Measurements from ENCODE around the gene NUDT8. TPM values are rescaled to one million over a fixed set of nuclear protein-coding genes. Genes with fewer than 3 reads are reported as not detected.

The NUDT8 gene
- total RNA-seq, 6 experiments from 2014 or later, result 12.7 to 31.4 (median 18.3) TPM

GRCh38 chr11:67633758-67634365, 4.1 kb upstream of the NUDT8 start:
- Histone ChIP-seq H3K36me3 (no peaks in the 10 kb centered on the region), H3K9me3 (no peaks in the 10 kb centered on the region), H3K4me3 (no peak overlapping the region), H3K4me1 (peaks cover 0 to 27% (median 13%) of the 10 kb centered on the region in 4 donors), H3K27ac (no peak overlapping the region), H3K27me3 (no peaks in the 10 kb centered on the region)
- peak in 2 of 3 donors; percentile 28 to 57 for DNase-seq
- no peak for TF ChIP-seq CTCF (IDR thresholded peaks at IDR 0.05)
- no peak for TF ChIP-seq POLR2A (IDR thresholded peaks at IDR 0.05)
- WGBS (ENCODE audit: insufficient coverage, low coverage, low lambda C conversion rate, missing lambda C conversion rate), result 61% methylated on average over 6 of the region's 22 CpGs
- no peak for ATAC-seq
- intact Hi-C loops (cut with DNase I), result no loop called here

DNA sequence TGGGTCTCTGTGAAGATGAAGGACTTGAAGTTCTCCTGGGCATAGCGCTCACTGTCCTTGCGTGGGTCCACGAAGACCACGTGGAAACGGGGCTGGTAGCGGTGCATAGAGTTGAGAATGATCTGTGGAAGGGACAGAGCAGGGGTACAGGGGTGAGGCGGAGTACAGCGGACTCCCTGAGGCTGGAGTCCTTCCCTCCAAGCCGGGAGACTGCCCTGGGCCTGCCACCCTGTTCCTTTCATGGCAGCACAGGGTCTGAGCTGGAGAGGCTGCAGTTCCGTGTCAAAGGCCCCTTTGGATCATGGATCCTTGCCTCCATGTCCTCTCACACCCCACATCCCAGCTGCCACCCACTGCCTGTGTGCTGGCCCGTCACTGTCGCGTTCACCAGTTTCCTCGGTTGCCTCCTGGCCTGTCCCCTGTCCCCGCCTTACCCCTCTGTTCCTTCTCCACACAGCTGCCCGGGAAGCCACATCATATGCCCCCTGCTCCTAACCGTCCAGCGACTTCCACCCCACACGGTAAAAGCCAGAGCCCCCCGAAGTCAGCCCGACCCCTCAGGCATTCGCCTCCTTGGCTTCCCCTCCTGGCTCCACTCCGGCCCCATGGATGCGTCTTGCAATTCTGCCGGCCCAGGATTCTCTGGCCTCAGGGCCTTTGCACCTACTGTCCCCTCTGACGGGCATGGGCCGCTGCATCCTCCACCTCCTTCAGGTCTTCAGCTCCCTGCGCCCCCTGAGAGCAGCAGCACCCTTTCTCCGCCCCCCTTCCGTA, 3.4 kb upstream of the NUDT8 start:
- Histone ChIP-seq H3K9me3 (no peaks in the 10 kb centered on the region), H3K27me3 (no peaks in the 10 kb centered on the region), H3K36me3 (no peaks in the 10 kb centered on the region), H3K4me1 (peaks cover 0 to 31% (median 15%) of the 10 kb centered on the region in 4 donors), H3K4me3 (no peak overlapping the region), H3K27ac (peak overlapping the region in 2 of 3 donors; percentile 69 to 79)
- ATAC-seq (no peak), DNase-seq (peak; percentile 20 to 54 (median 47))
- 81% methylated on average over 14 of the region's 30 CpGs for WGBS (ENCODE audit: insufficient coverage, low coverage, low lambda C conversion rate, missing lambda C conversion rate)
- intact Hi-C loops (cut with DNase I), result no loop called here
- no peak for TF ChIP-seq CTCF (IDR thresholded peaks at IDR 0.05)
- no peak for TF ChIP-seq POLR2A (IDR thresholded peaks at IDR 0.05)

DNA sequence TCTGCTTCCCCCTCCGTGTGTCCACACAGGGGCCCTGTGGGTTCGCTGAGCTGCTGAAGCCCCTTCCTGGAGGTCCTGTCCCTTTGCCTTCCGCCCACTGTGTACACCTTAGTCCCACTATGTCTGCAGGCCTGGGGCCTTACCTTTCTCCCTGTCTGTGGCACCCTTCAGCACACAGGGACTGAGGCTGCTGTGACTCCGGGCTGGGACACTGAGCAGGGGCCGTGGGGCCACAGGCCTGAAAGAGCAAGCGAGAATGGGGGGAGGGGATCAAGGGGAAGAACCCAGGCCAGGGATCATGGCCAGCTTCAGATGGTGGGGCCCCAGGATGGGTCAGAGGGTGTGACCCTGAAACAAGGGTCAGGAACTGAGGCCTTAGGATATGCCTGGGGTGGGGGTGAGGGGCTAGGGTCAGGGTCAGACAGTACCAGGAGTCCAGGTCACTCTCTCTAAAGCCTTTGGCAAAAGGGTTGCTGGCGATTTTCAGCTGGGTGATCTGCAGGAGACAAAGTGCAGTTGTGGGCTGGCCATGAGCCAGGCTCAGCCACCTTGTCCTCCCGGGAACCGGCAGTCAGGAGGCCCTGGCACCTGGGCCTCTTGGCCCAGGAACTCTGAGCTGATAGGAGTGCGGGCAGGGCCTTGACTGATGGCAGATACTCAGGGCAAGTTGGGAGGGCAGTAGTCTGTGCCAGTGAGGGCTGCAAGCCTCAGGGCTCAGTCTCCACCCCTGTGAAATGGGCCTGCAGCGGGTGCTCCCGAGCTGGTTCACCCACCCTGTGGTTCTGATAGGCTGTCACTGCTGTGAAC, 2.6 kb upstream of the NUDT8 start:
- Histone ChIP-seq H3K27me3 (no peaks in the 10 kb centered on the region), H3K36me3 (no peaks in the 10 kb centered on the region), H3K4me3 (no peak overlapping the region), H3K4me1 (peaks cover 0 to 31% (median 15%) of the 10 kb centered on the region in 4 donors), H3K9me3 (no peaks in the 10 kb centered on the region), H3K27ac (peak overlapping the region in 2 of 3 donors; percentile 69 to 79)
- WGBS (ENCODE audit: insufficient coverage, low coverage, low lambda C conversion rate, missing lambda C conversion rate), result 35% methylated on average over 5 of the region's 12 CpGs
- TF ChIP-seq CTCF (IDR thresholded peaks at IDR 0.05) (no peak), POLR2A (IDR thresholded peaks at IDR 0.05) (no peak)
- intact Hi-C loops (cut with DNase I), result no loop called here
- DNase-seq (peak; percentile 89 to 96 (median 96)), ATAC-seq (peak; percentile 23 to 53 (median 38))

GRCh38 chr11:67631853-67632174, 2.1 kb upstream of the NUDT8 start:
- DNase-seq, result no peak
- 63% methylated on average over 2 of the region's 2 CpGs for WGBS (ENCODE audit: insufficient coverage, low coverage, low lambda C conversion rate, missing lambda C conversion rate)
- Histone ChIP-seq H3K27me3 (no peaks in the 10 kb centered on the region), H3K9me3 (no peaks in the 10 kb centered on the region), H3K36me3 (no peaks in the 10 kb centered on the region), H3K27ac (peak overlapping the region in 2 of 3 donors; percentile 69 to 79), H3K4me1 (peaks cover 0 to 31% (median 15%) of the 10 kb centered on the region in 4 donors), H3K4me3 (no peak overlapping the region)
- ATAC-seq, result no peak
- intact Hi-C loops (cut with DNase I), result no loop called here
- TF ChIP-seq CTCF (IDR thresholded peaks at IDR 0.05), result no peak
- no peak for TF ChIP-seq POLR2A (IDR thresholded peaks at IDR 0.05)
